IMR-90 (cell line): ENCODE measurements around the gene MBL2.

Experiments
- CTCF ChIP-seq: conservative IDR thresholded peaks from 2 replicates; pipeline ENCODE4 v1.5.1; 2012; ENCODE audit warnings: mild to moderate bottlenecking, low read depth, low read length, improper control_type of control experiment
- MAFK ChIP-seq: IDR thresholded peaks from 2 replicates; pipeline ENCODE4 v1.6.1; 2012; ENCODE audit warnings: low read depth, low read length, improper control_type of control experiment

- no peak for TF ChIP-seq MAFK
- TF ChIP-seq CTCF: no peak
These were observed 13.4 kb downstream of the MBL2 start for GRCh38 chr10:52759154-52759553.
